Measurements from ENCODE around the gene CDHR2.
"Not testable (repeated sequence)": the region's sequence is repeated elsewhere in the genome, so short reads cannot be mapped to it uniquely, and the experiment has no call there.

CDHR2 gene

DNA sequence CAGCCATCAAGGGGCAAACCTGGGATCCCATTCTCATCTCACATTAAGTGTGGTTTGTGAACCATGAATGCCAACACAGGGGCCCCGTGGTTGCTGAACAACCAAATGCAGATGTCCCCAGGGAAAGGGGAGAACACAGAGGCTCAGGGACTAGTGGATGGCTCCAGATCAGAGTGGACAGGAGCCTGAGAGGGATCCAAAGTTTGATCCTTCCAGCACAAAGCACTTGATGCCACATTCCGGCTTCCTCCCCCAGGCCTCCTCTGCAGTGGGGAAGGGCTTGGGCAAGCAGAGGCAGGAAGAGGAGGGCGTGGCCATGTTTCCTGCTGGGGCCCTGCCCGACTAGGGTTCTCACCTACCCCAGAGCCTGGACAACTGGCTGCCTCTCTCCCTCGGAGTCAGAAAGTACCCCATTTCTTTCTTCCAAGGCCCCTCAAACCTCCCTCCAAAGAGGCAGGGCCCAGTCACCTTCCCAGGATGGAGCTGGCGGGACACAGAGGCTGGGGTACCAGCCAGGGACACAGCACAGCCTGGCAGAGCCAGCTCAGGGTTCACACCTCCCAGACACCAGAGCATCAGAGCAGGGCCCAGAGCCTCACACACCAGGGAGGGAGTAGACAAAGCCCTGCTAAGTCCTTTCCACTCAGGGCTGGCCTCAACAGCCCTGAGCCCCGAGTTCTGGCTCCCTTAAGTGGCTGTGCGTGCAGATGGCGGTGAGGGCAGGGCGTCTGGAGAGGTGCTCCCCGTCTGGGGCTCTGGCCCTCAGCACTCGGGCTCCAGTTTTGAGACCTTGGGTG is 7.6 kb upstream of the CDHR2 start:
- DNase-seq: peak; percentile 52

DNA sequence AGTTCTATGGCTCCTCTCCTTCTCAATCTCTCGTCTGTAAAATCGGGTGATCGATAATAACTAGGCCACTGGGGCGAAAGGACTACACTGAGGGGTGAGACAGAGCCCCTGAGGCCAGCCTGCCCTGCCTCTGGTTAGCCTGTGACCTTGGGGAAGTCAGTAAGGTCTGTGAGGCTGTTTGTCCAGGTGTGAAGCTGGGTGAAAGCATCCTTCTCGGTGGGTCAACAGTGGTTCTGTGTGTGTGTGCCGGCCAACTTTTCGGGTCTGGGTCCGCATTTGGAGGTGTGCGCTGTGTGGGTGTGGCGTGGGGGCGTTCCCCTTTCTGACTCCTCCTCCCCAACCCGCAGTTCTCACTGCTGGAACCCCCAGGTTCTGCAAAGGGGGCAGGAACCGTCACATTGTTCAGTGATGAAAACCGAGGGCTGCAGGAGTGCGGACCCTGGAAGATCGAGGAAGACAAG is 7.0 kb upstream of the CDHR2 start:
- DNase-seq: no peak

DNA sequence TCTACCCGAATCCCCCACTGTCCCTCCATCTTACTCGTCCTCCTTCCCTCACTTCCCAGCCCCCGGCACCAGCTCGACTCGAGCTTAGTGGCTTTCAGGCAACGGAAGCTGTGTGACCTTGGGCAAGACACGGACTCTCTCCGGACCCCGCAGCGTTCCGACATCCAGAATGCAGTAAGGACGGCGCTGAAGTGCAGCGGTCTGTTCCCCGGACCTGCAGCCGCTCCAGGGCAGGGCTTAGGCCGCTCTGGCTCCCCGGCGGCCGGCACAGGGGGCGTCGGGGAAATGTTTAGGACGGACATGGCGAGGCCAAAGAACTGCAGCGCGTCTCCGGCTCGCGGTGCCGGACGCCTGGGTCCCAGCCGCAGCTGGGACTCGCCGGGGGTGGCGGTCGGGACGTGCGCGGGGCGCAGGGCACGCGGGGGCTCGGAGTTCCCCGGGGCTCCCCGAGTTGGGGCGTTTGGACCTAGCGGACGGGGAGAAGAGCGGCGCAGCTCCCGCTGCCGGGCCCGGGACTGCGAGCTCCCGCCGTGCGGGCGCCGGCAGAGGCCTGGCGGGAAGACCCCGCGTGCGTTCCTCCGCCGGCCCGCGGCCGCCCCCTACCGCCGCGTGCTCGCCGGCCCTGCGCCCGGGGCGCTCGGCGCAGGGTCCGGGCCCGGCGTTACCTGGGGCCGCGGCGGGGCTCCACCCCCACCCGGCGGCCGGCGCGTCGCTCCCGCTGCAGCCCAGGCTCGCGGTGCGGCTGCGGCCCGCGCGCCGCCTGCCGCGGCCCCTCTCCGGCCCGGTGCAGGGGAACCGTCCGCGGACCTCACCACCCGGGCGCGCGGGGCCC is 6.3 kb upstream of the CDHR2 start:
- DNase-seq: peak; percentile 71

DNA sequence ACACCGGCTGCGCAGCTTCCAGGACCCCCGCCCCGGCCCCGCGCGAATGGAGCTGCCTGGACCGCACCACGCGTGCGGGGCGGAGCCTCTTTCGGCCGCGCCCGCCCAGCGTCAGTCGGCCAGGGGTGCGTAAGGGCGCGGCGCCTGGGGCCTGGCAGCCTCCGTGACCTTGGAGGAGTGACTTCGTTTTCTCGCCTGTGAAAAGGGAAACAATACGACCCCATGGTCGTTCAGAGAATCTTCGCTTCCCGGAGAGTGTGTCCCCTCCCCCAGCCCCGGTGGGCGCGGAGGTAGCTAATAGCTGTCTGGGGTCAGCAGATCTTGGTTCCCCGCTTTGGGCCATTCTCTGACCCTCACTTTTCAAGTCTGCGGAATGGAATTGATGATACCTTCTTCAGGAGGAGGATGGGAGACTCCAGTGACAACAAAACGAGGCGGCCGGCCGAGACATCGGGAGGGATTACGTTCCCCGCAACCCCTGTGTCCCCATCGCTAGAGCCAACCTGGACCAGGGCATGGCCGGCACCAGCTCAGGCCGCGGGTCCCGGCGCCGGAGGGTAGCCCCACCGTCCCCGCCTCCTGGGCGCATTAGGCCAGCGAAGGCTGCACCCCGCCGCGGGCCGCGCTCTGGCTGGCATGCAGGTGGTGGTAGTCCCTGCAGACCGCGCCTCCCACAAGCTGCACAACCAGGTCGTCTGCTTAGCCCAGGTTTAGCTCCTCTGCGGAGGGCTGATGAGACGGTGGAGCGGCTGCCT is 5.5 kb upstream of the CDHR2 start:
- peak; percentile 83 for DNase-seq

DNA sequence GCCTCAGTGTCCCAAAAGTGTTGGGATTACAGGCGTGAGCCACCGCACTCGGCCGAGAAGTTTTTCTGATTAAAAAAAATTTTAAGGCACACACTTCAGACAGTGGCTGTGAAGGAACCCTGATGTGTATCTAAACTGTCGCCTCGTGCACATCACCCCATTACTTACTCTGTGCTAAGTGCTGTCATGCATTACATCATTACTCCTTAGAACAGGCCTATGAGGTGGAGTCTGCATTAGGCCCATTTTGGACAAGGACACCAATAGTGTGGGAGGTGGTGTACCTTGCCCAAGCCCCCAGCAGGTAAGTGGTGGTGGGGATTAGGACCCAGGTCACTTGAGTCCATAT is 3.8 kb upstream of the CDHR2 start:
- no peak for DNase-seq

DNA sequence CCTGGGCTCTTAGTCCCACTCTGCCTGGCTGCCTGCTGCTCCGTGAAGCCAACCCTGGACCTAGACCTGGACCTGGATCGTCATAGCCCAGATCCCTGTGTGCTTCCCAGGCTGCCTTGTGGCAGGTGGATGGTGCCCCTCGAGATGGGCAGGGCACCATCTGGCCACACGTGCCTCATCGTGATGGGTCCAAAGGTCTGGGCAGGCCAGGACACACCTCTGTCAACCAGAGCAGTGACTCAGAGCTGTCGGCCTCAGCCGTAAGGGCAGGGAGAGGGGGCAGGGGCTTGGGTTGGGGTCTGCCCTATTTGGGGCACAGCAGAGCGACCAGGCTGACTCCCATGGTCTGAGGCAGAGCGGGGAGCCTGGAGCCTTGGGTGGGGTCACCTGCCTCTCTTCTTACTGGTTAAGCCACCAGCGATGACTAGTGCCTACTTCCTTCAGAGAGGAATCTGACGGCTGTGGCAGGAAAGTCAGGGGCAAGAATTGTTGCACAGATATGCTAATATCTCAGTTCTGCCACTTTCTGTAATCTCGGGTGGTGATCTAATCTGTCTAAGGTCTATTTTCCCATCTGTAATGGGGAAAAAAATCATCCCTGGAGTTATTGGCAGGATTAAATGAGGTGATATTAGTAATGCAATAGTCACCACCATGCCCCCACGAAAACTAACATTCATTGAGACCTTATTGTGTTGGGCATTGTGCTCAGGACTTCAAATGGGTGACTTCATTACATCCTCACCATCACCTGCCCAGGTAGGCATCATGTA is 3.2 kb upstream of the CDHR2 start:
- DNase-seq: no peak

DNA sequence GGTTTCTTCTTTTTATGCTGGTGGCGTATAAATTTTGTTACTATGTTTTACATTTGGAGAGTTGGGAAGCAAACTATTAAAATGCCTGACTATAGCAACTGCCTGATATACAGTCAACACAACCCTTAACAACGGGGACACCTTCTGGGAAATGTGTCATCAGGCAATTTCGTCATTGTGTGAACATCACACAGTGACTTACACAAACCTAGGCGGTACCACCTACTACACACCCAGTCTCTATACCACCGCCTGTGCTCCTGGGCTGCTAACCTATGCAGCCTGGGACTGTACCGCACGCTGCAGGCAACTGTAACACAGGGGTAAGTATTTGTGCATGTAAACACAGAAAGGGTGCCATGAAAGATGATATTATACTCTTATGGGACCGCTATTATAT is 1.3 kb upstream of the CDHR2 start:
- DNase-seq: no peak

DNA sequence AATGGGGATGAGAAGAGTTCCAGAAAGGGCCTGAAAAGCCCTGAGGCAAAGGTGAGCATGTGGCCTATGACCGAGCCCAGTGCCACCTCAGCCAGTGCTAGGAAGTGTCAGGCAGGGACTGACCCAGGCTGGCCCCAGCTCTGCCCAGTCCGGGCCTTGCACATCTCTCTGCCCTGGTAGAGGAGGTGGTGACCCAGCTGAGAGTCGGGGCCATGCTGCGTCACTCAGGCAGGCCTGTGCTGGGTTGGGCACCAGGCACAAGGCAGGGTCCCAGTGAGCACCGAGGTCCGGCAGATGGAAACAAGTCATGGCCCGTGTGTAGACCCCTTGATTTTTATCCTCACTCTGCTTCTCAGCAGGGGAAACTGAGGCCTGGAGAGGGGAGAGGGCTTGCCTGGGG is 729 bp downstream of the CDHR2 start:
- no peak for DNase-seq

DNA sequence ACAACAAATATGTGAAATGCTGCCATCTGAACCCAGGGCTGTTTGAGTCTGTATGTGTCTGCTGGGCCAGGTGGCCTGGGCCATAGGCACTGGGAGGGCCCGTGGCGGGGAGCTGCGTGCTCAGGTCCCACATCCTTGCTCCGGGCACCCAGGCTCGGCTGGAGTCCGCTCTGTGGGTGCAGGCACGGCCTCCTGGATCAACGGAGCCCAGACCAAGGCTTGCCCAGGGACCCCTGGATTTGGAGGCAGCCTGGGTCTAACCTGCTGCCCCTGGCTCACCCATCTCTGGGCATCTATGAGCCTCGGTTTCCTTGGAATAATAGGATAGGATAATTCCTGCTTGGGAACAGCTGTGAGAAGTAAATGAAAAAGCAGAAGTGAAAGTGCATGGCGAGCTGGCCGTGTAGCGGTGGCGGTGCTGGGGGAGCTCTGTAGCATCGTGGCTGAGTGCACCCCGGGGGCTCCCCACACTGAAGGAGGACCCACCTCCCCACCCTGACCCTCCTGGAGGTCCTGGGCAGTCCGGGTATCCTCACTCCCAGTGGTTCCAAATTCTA is 1.2 kb downstream of the CDHR2 start:
- no peak for DNase-seq

DNA sequence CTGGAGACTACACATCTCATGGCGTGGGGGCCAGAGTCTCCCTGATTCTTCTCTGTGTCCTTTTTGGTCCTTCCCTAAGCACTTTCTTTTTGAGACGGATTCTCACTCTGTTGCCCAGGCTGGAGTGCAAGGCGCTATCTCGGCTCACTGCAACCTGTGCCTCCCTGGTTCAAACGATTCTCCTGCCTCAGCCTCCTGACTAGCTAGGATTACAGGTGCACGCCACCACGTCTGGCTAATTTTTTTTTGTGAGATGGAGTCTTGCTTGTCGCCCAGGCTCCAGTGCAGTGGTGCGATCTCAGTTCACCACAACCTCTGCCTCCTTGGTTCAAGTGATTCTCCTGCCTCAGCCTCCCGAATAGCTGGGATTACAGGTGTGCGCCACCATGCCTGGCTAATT is 1.8 kb downstream of the CDHR2 start:
- not testable (repeated sequence) for DNase-seq

DNA sequence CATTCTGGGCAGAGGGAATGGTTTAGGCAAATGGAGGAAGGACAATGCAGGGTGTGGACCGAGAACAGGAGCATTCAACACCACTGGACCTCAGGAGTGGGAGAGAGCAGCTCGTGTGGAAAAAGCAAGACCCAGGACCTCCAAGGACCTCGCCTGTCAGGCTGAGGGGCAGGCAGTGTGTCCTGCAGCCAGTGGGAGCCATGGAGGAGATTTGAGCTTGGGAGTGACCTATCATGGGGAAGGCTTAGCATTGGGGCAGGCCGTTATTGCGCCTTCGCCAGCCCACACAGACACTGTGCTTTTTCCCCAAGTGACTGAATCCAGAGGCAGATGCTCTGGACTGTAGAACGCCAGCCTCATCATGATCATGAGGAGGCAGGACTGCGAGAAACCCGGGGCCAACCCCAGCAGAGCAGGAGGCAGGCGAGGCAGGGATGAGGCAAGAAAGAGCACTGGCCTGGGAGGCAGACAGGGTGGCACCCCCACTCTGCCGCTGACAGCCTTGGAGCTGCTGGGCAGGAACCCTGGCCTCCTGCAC is 3.3 kb downstream of the CDHR2 start:
- DNase-seq: no peak

DNA sequence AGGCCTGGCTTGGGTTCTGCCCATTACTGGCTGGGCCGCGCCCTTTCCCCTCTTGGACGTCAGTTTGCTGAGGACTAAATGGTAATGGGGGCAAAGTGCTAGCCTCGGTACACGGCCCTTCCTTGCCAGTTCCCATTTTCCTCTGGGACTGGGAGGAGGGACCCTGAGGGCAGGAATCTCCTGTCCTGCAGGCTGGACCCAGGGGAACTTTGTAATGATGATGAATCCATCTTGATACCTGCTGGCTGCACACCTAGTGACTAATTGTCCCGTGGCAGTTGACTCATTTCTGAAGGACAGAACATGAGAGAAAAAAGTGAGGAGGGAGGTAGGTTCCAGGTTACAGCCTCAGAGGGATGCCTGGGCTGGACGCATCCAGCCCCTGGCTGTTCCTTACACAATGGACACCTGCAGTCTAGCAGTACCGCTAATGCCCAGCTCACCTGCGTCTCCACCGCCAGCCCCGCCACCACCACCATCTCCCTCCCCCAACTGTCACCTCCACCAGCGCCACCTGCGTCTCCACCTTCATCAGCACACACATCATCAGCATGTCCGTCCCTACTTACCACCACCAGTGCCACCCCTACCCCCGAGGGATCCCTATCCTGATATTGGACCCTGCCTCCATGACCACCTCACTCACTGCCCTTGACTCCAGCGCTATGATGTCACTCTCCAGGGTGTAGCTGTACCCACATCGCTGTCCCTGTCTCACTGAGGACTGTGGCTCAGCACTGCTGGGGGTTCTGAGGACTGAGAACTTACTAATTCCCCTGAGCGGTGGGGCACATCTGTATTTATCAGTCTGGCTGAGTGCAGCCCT is 4.3 kb downstream of the CDHR2 start:
- DNase-seq: no peak

DNA sequence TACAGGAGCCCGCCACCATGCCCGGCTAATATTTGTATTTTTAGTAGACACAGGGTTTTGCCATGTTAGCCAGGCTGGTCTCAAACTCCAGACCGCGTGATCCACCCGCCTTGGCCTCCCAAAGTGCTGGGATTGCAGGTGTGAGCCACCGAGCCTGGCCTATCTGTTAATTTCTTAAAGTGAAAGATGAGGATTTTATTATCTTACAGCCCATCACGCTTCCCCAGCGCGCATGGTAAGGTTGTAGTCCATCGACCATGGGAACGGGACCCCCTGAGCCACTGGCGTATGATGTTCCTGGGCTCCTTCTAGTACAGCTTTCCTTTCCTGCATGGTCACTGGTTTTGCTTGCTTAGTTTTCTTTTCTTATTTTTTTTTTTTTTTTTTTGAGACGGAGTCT is 8.7 kb downstream of the CDHR2 start:
- no peak for DNase-seq

DNA sequence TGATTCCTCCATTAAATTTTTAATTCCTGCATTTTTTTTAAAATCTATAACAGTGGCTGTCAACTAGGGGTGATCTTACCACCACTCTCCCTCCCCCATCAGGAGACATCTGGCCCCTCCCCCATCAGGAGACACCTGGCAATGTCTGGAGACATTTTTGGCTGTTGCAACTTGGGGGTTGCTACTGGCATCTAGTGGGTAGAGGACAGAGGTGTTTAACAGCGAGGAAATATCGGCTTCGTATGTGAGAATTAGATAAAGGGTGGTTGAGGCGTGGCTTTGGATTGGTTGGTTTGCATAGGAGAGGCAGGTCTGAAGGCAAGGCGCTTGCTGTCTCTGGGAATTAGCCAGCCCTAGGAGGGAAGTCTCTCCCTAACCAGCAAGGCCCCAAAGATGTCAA is 10.5 kb downstream of the CDHR2 start:
- DNase-seq: no peak

DNA sequence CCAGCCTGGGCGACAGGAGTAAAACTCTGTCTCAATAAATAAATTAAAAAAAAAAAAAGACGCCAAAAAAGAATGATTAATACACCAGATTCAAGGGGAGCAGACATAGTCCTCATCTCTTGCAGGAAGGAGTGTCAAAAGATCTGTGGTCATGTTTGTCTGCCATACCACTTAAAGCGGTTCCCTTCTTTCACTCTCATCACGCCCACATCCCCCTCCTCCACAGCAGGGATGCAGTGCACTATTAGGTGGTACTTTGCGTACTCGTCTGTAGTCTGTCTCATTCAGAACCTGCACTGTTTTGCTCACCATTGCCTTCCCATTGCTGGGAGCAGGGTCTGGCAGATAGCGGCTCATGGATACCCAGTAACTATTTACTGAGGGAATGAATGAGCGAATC is 11.2 kb downstream of the CDHR2 start:
- no peak for DNase-seq

DNA sequence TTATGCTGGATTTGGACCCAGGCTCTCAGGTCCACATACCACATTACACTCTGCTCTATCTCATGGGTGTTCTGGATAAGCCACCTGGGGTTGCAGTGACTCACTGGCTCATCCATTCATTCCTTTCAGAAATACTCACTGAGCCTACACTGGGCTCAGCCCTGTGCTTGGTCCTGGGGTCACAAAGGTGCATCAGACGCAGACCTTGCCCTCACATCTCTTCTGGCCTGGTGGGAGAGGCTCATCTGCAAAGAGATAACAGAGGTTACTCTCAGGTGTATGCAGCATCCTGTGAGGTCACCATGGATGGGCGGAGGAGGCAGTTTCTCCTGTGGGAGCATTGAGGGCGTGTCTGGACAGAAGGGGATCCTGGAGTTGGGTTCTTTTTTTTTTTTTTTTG is 12.1 kb downstream of the CDHR2 start:
- DNase-seq: no peak

DNA sequence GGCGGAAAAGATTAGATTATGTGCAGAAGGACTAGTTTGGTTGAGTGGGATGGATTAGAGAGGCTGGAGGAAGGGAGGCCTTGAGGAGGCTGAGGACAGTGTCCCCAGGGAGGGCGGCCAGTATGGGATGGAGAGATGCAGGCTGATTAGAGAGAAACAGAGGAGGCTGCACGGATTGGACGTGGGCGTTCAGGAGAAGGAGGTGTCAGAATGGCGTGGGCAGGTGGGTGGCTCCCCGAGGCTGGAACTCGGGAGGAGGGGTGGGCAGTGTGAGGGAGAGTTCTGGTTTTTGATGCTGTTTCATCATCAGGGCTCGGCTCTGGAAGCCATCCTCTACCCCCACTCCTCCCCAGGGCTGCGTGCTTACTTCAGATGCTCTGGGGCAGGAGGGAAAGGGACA is 13.0 kb downstream of the CDHR2 start:
- no peak for DNase-seq

DNA sequence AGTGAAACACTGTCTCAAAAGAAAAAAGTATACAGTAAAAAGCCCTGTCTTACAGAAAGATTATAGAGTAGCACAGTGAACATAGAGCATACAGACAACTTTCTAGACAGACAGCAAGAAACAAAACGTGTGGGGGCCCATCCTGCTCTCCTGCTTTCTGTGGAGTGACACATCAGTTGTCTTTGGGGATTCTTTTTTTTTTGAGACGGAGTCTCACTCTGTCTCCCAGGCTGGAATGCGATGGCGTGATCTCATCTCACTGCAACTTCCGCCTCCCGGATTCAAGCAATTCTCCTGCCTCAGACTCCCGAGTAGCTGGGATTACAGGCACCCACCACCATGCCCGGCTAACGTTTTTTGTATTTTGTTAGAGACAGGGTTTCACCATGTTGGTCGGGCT is 14.9 kb downstream of the CDHR2 start:
- no peak for DNase-seq

DNA sequence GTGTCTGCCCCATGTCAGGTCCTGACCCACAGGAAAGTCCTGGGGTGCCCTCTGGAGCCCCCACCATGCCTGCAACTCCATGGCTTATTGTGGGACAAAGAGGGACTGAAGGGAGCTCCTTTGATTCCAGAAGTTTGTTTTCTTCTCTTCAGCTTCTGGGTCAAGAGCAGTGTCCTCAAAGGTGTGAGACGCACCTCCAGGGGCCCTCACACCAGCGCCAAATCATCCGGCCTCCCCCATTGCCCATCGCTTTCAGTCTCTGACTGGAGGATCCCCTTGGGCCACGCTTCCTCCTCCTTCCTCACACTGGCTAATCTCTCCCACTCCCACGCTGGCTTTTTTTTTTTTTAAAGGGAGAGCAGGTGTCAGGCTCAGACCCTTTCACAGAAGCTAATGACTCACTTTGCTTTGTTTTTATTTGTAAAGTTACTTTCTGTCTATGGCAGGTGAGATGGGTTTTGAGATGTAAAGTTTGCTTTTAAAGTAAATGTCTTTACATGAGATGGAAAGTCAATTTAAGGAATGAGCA is 16.7 kb downstream of the CDHR2 start:
- no peak for DNase-seq

DNA sequence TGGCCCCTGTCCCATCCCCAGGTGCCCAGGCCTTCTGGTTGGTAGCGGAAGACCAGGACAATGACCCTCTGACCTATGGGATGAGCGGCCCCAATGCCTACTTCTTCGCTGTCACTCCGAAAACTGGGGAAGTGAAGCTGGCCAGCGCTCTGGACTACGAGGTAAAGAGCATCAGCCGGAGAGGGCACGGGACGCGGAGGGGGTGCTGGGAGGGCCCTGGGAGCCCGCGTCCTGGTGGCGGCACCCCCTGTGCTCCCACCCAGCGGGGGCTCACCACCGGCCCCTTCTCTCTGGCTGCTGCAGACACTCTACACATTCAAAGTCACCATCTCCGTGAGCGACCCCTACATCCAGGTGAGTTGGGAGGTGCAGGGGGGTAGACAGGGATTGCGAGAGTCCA is 19.5 kb downstream of the CDHR2 start:
- no peak for DNase-seq

DNA sequence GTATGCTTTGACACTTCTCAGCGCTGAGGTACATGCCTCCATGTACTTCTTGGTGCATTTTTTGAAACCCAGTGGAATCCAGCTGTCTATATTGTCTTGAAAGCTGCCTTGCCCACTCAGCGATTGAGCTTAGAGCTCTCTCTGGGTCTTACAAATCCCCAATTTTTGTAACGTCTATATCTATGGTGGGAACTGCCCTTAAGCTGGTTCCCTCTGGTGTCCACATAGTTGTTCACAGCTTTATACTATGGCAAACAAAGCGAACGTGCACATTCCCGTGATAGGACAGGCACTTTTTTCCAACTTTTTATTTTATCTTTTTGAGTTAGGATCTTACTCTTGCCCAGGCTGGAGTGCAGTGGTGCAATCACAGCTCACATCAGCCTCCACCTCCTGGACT is 20.9 kb downstream of the CDHR2 start:
- no peak for DNase-seq
